GM12891 (cell line): ENCODE measurements around the gene AIDA.

Source experiments
- POLR2A ChIP-seq: IDR thresholded peaks from 2 replicates; pipeline ENCODE4 v1.6.1; 2011; ENCODE audit warnings: low read depth, low read length, control low read depth
- POLR2AphosphoS5 ChIP-seq: IDR thresholded peaks from 2 replicates; pipeline ENCODE4 v1.6.1; 2011; ENCODE audit warnings: low read depth, low read length, control low read depth
- POU2F2 ChIP-seq: IDR thresholded peaks from 2 replicates; pipeline ENCODE4 v1.6.1; 2011; ENCODE audit warnings: low read depth, mild to moderate bottlenecking, control low read depth, low read length, moderate library complexity
- SPI1 ChIP-seq: IDR thresholded peaks from 2 replicates; pipeline ENCODE4 v1.6.1; 2011; ENCODE audit warnings: low read depth, low read length, control low read depth
- TAF1 ChIP-seq: IDR thresholded peaks from 2 replicates; pipeline ENCODE4 v1.6.1; 2011; ENCODE audit warnings: low read depth, low read length, control low read depth

DNA sequence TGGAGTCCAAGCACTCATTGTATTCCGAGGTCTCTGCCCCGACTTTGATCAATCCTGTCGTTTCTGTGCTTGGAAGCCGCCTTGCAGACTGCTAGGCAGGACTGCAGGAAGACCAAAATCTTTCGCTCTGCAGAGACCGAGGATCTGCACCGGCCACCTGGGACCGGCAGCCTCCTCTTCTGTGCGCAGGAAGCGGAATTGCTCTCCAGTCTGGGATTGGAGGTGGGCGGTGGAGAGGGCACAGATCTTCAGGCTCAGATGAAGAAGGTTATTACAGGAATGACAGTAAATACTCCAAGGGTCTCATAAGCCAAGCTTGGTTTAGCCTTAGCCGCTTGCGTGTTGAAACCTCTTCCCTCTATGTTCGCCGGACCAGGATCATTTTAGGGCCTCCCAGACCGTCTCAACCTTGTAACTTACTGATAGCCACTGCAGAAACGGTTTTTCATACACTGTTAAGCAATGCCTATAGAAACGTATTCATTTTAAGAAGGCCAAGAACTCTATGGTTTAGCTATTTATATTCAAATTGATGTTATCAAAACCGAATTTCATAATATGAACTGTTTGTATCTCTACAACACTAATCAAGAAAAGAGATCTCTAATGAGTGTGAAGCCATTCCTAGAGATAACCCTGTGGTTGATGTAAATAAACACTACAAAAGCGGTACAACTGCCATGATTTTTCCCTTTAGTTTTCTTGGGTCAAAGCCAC is 93.3 kb downstream of the AIDA start:
- TF ChIP-seq POLR2A (no peak), POLR2AphosphoS5 (no peak), POU2F2 (no peak), SPI1 (no peak), TAF1 (no peak)
